Esophagus squamous epithelium (tissue), 4 donors: ENCODE measurements around the gene R3HDM4.

Experiments used
- CTCF ChIP-seq, 6 experiments: fragments of 450-650 bp in 4 of 6; fragments of 200-600 bp in 2 of 6; sonication (generic) in 2 of 6; IDR thresholded peaks; one replicate each; pipeline ENCODE4 v1.5.1; 2016 to 2019; ENCODE audit warnings: antibody characterized with exemption in 6 of 6, mild to moderate bottlenecking in 4 of 6, moderate library complexity in 4 of 6
- POLR2A ChIP-seq, 4 donors: fragments of 450-650 bp; IDR thresholded peaks; one replicate each; pipeline ENCODE4 v1.6.1; 2017; ENCODE audit warnings: antibody characterized with exemption in 4 of 4, mild to moderate bottlenecking in 4 of 4, moderate library complexity in 3 of 4

- TF ChIP-seq CTCF (IDR thresholded peaks at IDR 0.05), result no peak
- no peak for TF ChIP-seq POLR2A (IDR thresholded peaks at IDR 0.05)
Measured at GRCh38 chr19:945401-946252, 32.6 kb upstream of the R3HDM4 start.
